Coronary artery (tissue), 2 donors: Measurements from ENCODE around the gene GRAMD2B.
"Not testable (repeated sequence)": the region's sequence is repeated elsewhere in the genome, so short reads cannot be mapped to it uniquely, and the experiment has no call there.

Experiments used
- DNase-seq: peaks from one replicate; pipeline ENCODE4 v3.0.0-alpha.2; 2017; ENCODE audit warnings: low spot score
- H3K27ac ChIP-seq, 2 donors: fragments of 200-600 bp; sonication (generic); one replicate each; pipeline ENCODE4 v1.5.1; 2016 to 2019
- H3K4me3 ChIP-seq: fragments of 200-600 bp; sonication (generic); 2 replicates; pipeline ENCODE4 v1.5.1; 2016; ENCODE audit warnings: mild to moderate bottlenecking, moderate library complexity
- TF ChIP-seq, protein P1 (sequence below): fragments of 200-600 bp; sonication (generic); IDR thresholded peaks from one replicate; pipeline ENCODE4 v1.5.1; 2019; ENCODE audit warnings: antibody characterized with exemption

GRAMD2B gene

DNA sequence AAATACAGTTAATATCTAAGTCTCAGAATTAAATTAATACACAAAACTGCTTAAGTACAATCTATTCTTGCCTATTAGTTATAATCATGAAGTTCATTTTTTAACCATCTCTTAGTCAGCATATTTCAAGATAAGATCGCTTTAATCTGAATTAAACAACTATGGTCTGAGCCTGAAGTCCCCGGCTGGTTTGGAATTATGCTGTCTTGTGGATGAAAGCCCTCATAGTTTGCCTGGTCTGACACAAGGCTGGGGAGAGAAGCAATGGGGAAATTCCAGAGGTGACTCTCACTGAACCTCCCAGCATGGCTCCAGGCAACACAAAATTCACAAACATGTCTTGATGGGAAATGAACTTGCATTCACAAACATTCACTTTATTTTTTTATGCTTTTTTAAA, 28.0 kb upstream of the GRAMD2B start:
- H3K27ac ChIP-seq: no peak overlapping the region
- TF ChIP-seq, protein P1, sequence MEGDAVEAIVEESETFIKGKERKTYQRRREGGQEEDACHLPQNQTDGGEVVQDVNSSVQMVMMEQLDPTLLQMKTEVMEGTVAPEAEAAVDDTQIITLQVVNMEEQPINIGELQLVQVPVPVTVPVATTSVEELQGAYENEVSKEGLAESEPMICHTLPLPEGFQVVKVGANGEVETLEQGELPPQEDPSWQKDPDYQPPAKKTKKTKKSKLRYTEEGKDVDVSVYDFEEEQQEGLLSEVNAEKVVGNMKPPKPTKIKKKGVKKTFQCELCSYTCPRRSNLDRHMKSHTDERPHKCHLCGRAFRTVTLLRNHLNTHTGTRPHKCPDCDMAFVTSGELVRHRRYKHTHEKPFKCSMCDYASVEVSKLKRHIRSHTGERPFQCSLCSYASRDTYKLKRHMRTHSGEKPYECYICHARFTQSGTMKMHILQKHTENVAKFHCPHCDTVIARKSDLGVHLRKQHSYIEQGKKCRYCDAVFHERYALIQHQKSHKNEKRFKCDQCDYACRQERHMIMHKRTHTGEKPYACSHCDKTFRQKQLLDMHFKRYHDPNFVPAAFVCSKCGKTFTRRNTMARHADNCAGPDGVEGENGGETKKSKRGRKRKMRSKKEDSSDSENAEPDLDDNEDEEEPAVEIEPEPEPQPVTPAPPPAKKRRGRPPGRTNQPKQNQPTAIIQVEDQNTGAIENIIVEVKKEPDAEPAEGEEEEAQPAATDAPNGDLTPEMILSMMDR: no peak
- H3K4me3 ChIP-seq: no peak overlapping the region
- no peak for DNase-seq

DNA sequence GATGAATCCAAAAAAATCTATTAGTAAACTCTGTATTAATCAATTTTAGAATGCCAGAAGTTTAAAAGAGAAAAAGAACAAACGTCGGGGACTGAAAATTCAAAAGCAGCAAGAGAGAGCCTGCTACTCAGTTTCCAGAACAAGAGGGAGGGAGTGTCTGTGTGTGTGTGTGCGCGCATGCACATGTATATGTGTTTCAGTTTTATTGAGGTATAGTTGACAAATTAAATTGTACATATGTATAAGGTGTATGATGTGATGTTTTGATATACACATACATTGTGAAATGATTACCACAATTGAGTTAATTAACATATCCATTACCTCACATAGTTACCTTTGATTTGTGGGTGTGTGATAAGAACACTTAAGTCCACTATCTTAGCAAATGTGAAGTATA, 27.6 kb upstream of the GRAMD2B start:
- Histone ChIP-seq H3K27ac (no peak overlapping the region), H3K4me3 (no peak overlapping the region)
- TF ChIP-seq, protein P1: no peak
- no peak for DNase-seq

DNA sequence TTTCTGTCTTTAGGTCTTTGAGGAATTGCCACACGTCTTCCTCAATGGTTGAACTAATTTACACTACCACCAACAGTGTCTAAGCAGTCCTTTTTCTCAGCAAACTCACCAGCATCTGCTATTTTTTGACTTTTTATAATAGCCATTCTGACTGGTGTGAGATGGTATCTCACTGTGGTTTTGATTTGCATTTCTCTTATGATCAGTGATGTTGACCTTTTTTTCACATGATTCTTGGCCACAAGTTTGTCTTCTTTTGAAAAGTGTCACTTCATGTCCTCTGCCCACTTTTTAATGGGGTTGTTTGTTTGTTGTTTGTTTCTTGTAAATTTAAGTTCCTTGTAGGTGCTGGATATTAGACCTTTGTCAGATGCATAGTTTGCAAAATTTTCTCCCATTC, 26.5 kb upstream of the GRAMD2B start:
- H3K27ac ChIP-seq, DNase-seq, H3K4me3 ChIP-seq: not testable (repeated sequence)

DNA sequence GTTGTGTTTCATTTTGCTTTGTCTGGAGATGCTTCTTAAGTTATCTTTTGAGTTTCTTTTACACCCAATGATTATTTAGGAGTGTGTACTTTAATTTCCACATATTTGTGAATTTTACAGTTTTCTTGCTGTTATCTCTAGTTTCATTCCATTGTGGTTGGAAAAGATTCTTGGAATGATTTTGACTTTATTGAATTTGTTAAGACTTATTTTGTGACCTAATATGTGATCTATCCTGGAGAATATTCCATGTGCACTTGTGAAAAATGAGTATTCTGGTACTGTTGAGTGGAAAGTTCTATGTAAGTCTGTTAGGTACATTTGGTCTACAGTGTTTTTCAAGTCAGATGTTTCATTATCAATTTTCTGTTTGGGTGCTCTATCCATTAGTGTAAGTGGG, 24.4 kb upstream of the GRAMD2B start:
- DNase-seq: no peak
- TF ChIP-seq, protein P1: no peak
- H3K27ac ChIP-seq: no peak overlapping the region
- no peak overlapping the region for H3K4me3 ChIP-seq

DNA sequence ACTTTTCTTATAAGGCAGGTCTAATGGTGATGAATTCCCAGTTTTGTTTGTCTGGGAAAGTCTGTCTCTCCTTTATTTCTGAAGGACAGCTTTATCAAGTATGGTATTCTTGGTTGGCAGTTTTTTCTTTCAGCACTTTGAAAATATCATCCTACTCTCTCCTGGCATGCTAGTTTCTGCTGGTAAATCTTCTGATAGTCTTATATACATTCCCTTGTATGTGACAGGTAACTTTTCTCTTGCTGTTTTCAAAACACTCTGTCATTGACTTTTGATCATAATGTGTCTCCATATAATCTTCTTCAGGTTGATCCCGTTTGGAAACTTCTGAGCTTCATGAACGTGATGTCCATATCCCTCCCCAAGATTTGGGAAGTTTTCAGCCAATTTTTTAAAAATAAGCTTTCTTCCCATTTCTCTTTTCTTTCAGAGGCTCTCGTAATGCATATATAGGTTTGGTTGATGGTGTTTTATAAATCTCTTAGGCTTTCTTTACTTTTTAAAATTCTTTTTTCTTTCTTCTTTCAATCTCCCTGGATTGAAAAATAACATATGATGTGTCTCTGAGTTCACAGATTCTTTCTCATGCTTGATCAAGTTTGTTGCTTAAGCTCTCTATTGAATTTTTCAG, 22.5 kb upstream of the GRAMD2B start:
- Histone ChIP-seq H3K4me3 (no peak overlapping the region), H3K27ac (no peak overlapping the region)
- TF ChIP-seq, protein P1: no peak
- no peak for DNase-seq

DNA sequence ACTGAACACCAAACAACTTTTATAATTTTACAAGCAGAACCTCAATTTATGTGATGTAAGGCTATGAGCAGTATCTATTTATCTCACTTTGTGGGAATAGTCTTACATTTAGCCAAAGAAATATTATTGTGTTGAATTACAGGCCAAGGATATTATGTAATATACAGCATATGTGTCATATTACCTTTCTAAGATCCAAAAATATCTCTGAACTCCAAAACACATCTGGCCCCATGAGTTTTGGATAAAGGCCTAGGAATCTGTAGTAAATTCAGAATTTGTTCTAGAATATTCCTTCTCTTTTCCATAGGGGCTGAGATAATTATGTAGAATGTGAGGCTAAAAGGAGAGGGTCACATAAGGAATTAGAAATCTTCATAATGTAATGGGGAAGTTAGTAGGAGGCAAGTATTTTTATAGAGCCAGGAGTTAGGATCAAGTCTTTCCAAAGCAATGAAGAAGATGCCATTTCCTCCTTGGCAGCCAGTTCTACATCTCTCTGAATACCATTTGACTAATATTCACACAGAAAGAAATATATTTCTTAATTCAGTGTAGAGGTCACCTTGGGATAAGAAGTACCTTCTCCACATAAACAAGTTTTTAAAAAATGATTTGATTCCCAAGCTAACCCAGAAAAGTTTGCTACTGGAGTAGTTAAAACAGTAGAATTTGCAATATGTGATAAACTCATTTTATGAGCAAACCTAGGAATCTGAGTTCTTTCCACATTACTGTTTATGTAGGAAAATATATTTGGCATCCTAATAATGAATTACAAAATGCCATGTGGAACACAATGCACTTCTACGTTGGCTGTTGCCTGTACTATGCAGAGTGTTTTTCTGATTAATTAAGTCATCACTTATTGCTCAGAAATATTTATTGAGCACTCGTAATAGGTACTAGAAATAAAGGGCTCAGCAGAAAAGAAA, 20.3 kb upstream of the GRAMD2B start:
- no peak for DNase-seq
- no peak overlapping the region for H3K4me3 ChIP-seq
- no peak overlapping the region for H3K27ac ChIP-seq
- TF ChIP-seq, protein P1: no peak

DNA sequence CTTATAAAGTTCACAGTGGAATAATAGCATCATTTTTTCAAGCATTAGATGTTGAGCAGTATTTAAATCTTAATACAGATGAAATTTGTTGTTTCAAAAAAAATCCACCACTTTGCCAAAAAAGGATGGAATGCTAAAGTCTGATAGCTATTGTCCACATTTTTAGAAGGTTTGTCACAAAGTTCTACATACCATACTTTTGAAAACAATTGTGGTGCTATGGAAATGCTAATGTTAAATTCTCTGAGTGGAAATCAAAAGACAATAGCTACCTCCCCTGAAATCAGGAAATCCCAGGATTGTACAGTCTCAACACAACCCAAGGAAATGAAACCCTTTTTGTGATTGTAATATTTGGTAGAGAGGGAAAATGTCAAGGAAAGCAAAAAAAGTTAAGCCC, 19.3 kb upstream of the GRAMD2B start:
- no peak for DNase-seq
- no peak overlapping the region for H3K4me3 ChIP-seq
- H3K27ac ChIP-seq: no peak overlapping the region
- TF ChIP-seq, protein P1: no peak
